Testis (tissue), 2 donors: ENCODE data around the gene ASB4.

ENCODE experiments used
- CTCF ChIP-seq, 3 experiments: fragments of 450-650 bp in 2 of 3; fragments of 200-600 bp in 1 of 3; sonication (generic) in 1 of 3; IDR thresholded peaks; one replicate each; pipeline ENCODE4 v1.5.1; 2016 to 2019; ENCODE audit warnings: antibody characterized with exemption in 3 of 3, mild to moderate bottlenecking in 2 of 3, moderate library complexity in 1 of 3
- POLR2A ChIP-seq: fragments of 450-650 bp; IDR thresholded peaks from one replicate; pipeline ENCODE4 v1.6.1; 2017; ENCODE audit warnings: antibody characterized with exemption, mild to moderate bottlenecking, moderate library complexity

GRCh38 chr7:95501261-95501832 is 15.6 kb downstream of the ASB4 start:
- TF ChIP-seq CTCF (IDR thresholded peaks at IDR 0.05) (no peak), POLR2A (no peak)
